SK-N-SH treated with all-trans-retinoic acid at 6 μM for 48 hours (cell line): ENCODE data around the gene GSTM4.

Experiments used
- ATAC-seq: fragments of 200-7000 bp; cut with Tn5 transposase; 3 replicates; pipeline ENCODE4 v1.9.1; 2020; ENCODE audit warnings: mild to moderate bottlenecking, moderate library complexity
- ARNTL ChIP-seq: fragments of 450-650 bp; formaldehyde crosslinking; IDR thresholded peaks from 2 replicates; pipeline ENCODE4 v1.5.0; 2020; ENCODE audit warnings: low read depth, mild to moderate bottlenecking, moderate library complexity, borderline replicate concordance
- BACH2 ChIP-seq: fragments of 250-450 bp; sonication (Bioruptor Pico); IDR thresholded peaks from 2 replicates; pipeline ENCODE4 v1.9.0; 2021; ENCODE audit warnings: mild to moderate bottlenecking, borderline replicate concordance
- CREB5 ChIP-seq: fragments of 250-450 bp; sonication (Bioruptor Pico); IDR thresholded peaks from 2 replicates; pipeline ENCODE4 v1.5.1; 2020; ENCODE audit warnings: low read depth, mild to moderate bottlenecking, moderate library complexity
- CSDC2 ChIP-seq: fragments of 250-450 bp; sonication (Bioruptor Pico); IDR thresholded peaks from 2 replicates; pipeline ENCODE4 v1.5.0; 2020; ENCODE audit warnings: mild to moderate bottlenecking, moderate library complexity
- CSRNP3 ChIP-seq: fragments of 250-450 bp; sonication (Bioruptor Pico); IDR thresholded peaks from 2 replicates; pipeline ENCODE4 v1.5.1; 2021; ENCODE audit warnings: mild to moderate bottlenecking, moderate library complexity
- ESRRG ChIP-seq: fragments of 250-450 bp; sonication (Bioruptor Pico); IDR thresholded peaks from 2 replicates; pipeline ENCODE4 v1.6.1; 2021; ENCODE audit warnings: mild to moderate bottlenecking
- GLIS3 ChIP-seq: fragments of 250-450 bp; sonication (Bioruptor Pico); IDR thresholded peaks from 2 replicates; pipeline ENCODE4 v1.5.0; 2020; ENCODE audit warnings: mild to moderate bottlenecking, moderate library complexity
- ISL1 ChIP-seq: fragments of 250-450 bp; sonication (Bioruptor Pico); IDR thresholded peaks from 2 replicates; pipeline ENCODE4 v2.1.2; 2022; ENCODE audit warnings: mild to moderate bottlenecking, moderate library complexity
- OSR1 ChIP-seq: fragments of 250-450 bp; sonication (Bioruptor Pico); IDR thresholded peaks from 2 replicates; pipeline ENCODE4 v1.8.0; 2022; ENCODE audit warnings: moderate library complexity, mild to moderate bottlenecking, inconsistent platforms
- POU6F1 ChIP-seq: fragments of 250-450 bp; sonication (Bioruptor Pico); IDR thresholded peaks from 2 replicates; pipeline ENCODE4 v1.8.0; 2021; ENCODE audit warnings: low read depth, mild to moderate bottlenecking, moderate library complexity, borderline replicate concordance
- PPARA ChIP-seq: fragments of 250-450 bp; sonication (Bioruptor Pico); IDR thresholded peaks from 2 replicates; pipeline ENCODE4 v1.5.0; 2020; ENCODE audit warnings: mild to moderate bottlenecking, borderline replicate concordance
- RARB ChIP-seq: fragments of 250-450 bp; sonication (Bioruptor Pico); IDR thresholded peaks from 2 replicates; pipeline ENCODE4 v1.8.0; 2021; ENCODE audit warnings: mild to moderate bottlenecking, moderate library complexity
- SNAI2 ChIP-seq: fragments of 250-450 bp; sonication (Bioruptor Pico); IDR thresholded peaks from 2 replicates; pipeline ENCODE4 v1.5.0; 2020; ENCODE audit warnings: mild to moderate bottlenecking, moderate library complexity
- TCF4 ChIP-seq: fragments of 250-450 bp; sonication (Bioruptor Pico); IDR thresholded peaks from 2 replicates; pipeline ENCODE4 v1.8.0; 2021; ENCODE audit warnings: mild to moderate bottlenecking, moderate library complexity, borderline replicate concordance
- TOX ChIP-seq: fragments of 250-450 bp; sonication (Bioruptor Pico); IDR thresholded peaks from 2 replicates; pipeline ENCODE4 v1.8.0; 2021; ENCODE audit warnings: mild to moderate bottlenecking, moderate library complexity, borderline replicate concordance
- ZC3H10 ChIP-seq: fragments of 250-450 bp; sonication (Bioruptor Pico); IDR thresholded peaks from 2 replicates; pipeline ENCODE4 v1.5.1; 2021; ENCODE audit warnings: mild to moderate bottlenecking, moderate library complexity
- ZFP3 ChIP-seq: fragments of 250-450 bp; sonication (Bioruptor Pico); IDR thresholded peaks from 2 replicates; pipeline ENCODE4 v1.5.0; 2020; ENCODE audit warnings: mild to moderate bottlenecking, moderate library complexity
- ZFP30 ChIP-seq: fragments of 450-650 bp; formaldehyde crosslinking; IDR thresholded peaks from 2 replicates; pipeline ENCODE4 v1.5.0; 2022; ENCODE audit warnings: mild to moderate bottlenecking, moderate library complexity
- ZNF565 ChIP-seq: fragments of 450-650 bp; formaldehyde crosslinking; conservative IDR thresholded peaks from 2 replicates; pipeline ENCODE4 v1.5.0; 2020; ENCODE audit warnings: low read depth, mild to moderate bottlenecking, moderate library complexity
- ZNF70 ChIP-seq: fragments of 450-650 bp; formaldehyde crosslinking; IDR thresholded peaks from 2 replicates; pipeline ENCODE4 v1.5.0; 2020; ENCODE audit warnings: mild to moderate bottlenecking, moderate library complexity
- ZNF8 ChIP-seq: fragments of 450-650 bp; formaldehyde crosslinking; IDR thresholded peaks from 2 replicates; pipeline ENCODE4 v1.5.0; 2020; ENCODE audit warnings: mild to moderate bottlenecking, moderate library complexity

GSTM4 gene

GRCh38 chr1:109649491-109649914 is 6.4 kb upstream of the GSTM4 start:
- TF ChIP-seq CSRNP3 (CRISPR knock-in tag) (no peak), TCF4 (CRISPR knock-in tag) (no peak), PPARA (CRISPR knock-in tag) (no peak), POU6F1 (CRISPR knock-in tag) (no peak), GLIS3 (CRISPR knock-in tag) (no peak), TOX (CRISPR knock-in tag) (no peak), RARB (CRISPR knock-in tag) (no peak), ZNF565 (CRISPR knock-in tag) (no peak), ZNF8 (CRISPR knock-in tag) (no peak), SNAI2 (CRISPR knock-in tag) (no peak), OSR1 (no peak), BACH2 (CRISPR knock-in tag) (no peak), ZFP3 (CRISPR knock-in tag) (no peak), ZNF70 (CRISPR knock-in tag) (no peak), ZC3H10 (no peak), ARNTL (no peak), ZFP30 (CRISPR knock-in tag) (no peak), CSDC2 (CRISPR knock-in tag) (no peak)
- ATAC-seq = peak; percentile 79

- ATAC-seq = no peak
- TF ChIP-seq OSR1 = no peak
- TF ChIP-seq ZC3H10 = no peak
- peak; percentile 76 for TF ChIP-seq ISL1 (CRISPR knock-in tag)
- TF ChIP-seq, all 23 proteins: peak for 1
Observed at GRCh38 chr1:109650609-109651008, 5.3 kb upstream of the GSTM4 start.

GRCh38 chr1:109652402-109652801 is 3.5 kb upstream of the GSTM4 start:
- no peak for ATAC-seq

GRCh38 chr1:109653306-109653705 is 2.6 kb upstream of the GSTM4 start:
- ATAC-seq = peak; percentile 6; the same call in 1 of the 3 replicates
- TF ChIP-seq ZC3H10 = peak; percentile 39; the same call in 1 of the 2 replicates
- TF ChIP-seq RARB (CRISPR knock-in tag) = no peak

More at GRCh38 chr1:109652402-109652801, 3.5 kb upstream of the GSTM4 start:
- no peak for TF ChIP-seq ARNTL
- no peak for TF ChIP-seq BACH2 (CRISPR knock-in tag)
- TF ChIP-seq, all 23 proteins: peak for 0

GRCh38 chr1:109654519-109654918 is 1.4 kb upstream of the GSTM4 start:
- TF ChIP-seq ZFP3 (CRISPR knock-in tag) (no peak), ZFP30 (CRISPR knock-in tag) (no peak), ARNTL (no peak), ISL1 (CRISPR knock-in tag) (no peak), ZC3H10 (no peak), POU6F1 (CRISPR knock-in tag) (no peak), RARB (CRISPR knock-in tag) (no peak), OSR1 (no peak), ZNF8 (CRISPR knock-in tag) (no peak), CSRNP3 (CRISPR knock-in tag) (no peak), PPARA (CRISPR knock-in tag) (no peak), CREB5 (CRISPR knock-in tag) (no peak), ESRRG (CRISPR knock-in tag) (no peak), TCF4 (CRISPR knock-in tag) (no peak), SNAI2 (CRISPR knock-in tag) (no peak)
- no peak for ATAC-seq
